Right renal cortex interstitium (tissue), 3 donors: ENCODE data around the gene ACOXL. TPM values are rescaled to one million over a fixed set of nuclear protein-coding genes. Genes with fewer than 3 reads are reported as not detected.
A peak's percentile ranks its signal among the peaks of the same experiment; 100 is the strongest.
"Not testable (repeated sequence)": the region's sequence is repeated elsewhere in the genome, so short reads cannot be mapped to it uniquely, and the experiment has no call there.

Experiments used
- DNase-seq, 3 donors: peaks; one replicate each; pipeline ENCODE4 v3.0.0-alpha.2; 2013; ENCODE audit warnings: low read depth in 3 of 3, low spot score in 2 of 3
- polyA plus RNA-seq, 3 donors: library from polyadenylated mRNA; unstranded; fragments of 120-200 nt; gene quantifications; one replicate each; pipeline ENCODE4 v1.2.1, GENCODE V29; 2013; ENCODE audit not compliant: insufficient read length in 3 of 3

Gene ACOXL
- polyA plus RNA-seq, result under 1 TPM; 0.35 to 0.83 (median 0.62) TPM

GRCh38 chr2:110732422-110733413, at the start of gene ACOXL:
Gene ACOXL, plus strand, starts transcription at chr2:110732573. Its CDS starts 35,817 bp downstream, at chr2:110768390.
- DNase-seq, result no peak

- no peak for DNase-seq
These were observed 49.5 kb upstream of the ACOXL start for GRCh38 chr2:110682872-110683271.

GRCh38 chr2:110687775-110688484, 44.4 kb upstream of the ACOXL start:
- not testable (repeated sequence) for DNase-seq

GRCh38 chr2:110688594-110689091, 43.7 kb upstream of the ACOXL start:
- no peak for DNase-seq

GRCh38 chr2:110690083-110690965, 42.0 kb upstream of the ACOXL start:
- no peak for DNase-seq

- no peak for DNase-seq
These were observed 40.6 kb upstream of the ACOXL start for GRCh38 chr2:110691612-110692258.

- DNase-seq, result not testable (repeated sequence)
These were observed 37.1 kb upstream of the ACOXL start for GRCh38 chr2:110695146-110695898.

GRCh38 chr2:110698253-110698652, 34.1 kb upstream of the ACOXL start:
- not testable (repeated sequence) for DNase-seq

- no peak for DNase-seq
These were observed 29.6 kb upstream of the ACOXL start for GRCh38 chr2:110702514-110703380.

- DNase-seq, result no peak
These were observed 24.9 kb upstream of the ACOXL start for GRCh38 chr2:110707386-110707965.

- DNase-seq, result no peak
These were observed 23.9 kb upstream of the ACOXL start for GRCh38 chr2:110708455-110708854.

GRCh38 chr2:110712737-110713136, 19.6 kb upstream of the ACOXL start:
- no peak for DNase-seq

GRCh38 chr2:110713513-110714362, 18.6 kb upstream of the ACOXL start:
- DNase-seq, result no peak

GRCh38 chr2:110714452-110715224, 17.7 kb upstream of the ACOXL start:
- DNase-seq, result peak in 1 of 3 donors; percentile 33

- DNase-seq, result no peak
These were observed 15.3 kb upstream of the ACOXL start for GRCh38 chr2:110716959-110717645.
